HCT116 (cell line): Measurements from ENCODE around the gene WDR37.

Experiments
- ATF3 ChIP-seq: IDR thresholded peaks from 2 replicates; pipeline ENCODE4 v1.6.1; 2012
- CBX3 ChIP-seq: IDR thresholded peaks from 2 replicates; pipeline ENCODE4 v1.6.1; 2012; ENCODE audit warnings: low read depth
- CTCF ChIP-seq, 3 experiments: fragments of 200-600 bp in 1 of 3; sonication (generic) in 1 of 3; IDR thresholded peaks in 2 of 3; conservative IDR thresholded peaks in 1 of 3; 2 replicates each; pipeline ENCODE4 v1.5.1; 2012 to 2017; ENCODE audit warnings: low read depth in 2 of 3, low read length in 2 of 3, antibody characterized with exemption in 1 of 3, borderline replicate concordance in 1 of 3, control low read depth in 1 of 3, mild to moderate bottlenecking in 1 of 3, mixed read lengths in 1 of 3, mixed run types in 1 of 3, moderate library complexity in 1 of 3; ENCODE audit not compliant: insufficient read depth in 1 of 3
- ELF1 ChIP-seq: IDR thresholded peaks from 2 replicates; pipeline ENCODE4 v1.6.1; 2012; ENCODE audit warnings: low read depth, borderline replicate concordance
- EZH2 ChIP-seq: fragments of 200-600 bp; sonication (generic); IDR thresholded peaks from 2 replicates; pipeline ENCODE4 v1.6.1; 2017; ENCODE audit warnings: antibody characterized with exemption, mixed run types
- EZH2phosphoT487 ChIP-seq: fragments of 200-600 bp; IDR thresholded peaks from 2 replicates; pipeline ENCODE4 v1.6.1; 2018; ENCODE audit warnings: antibody characterized with exemption, borderline replicate concordance
- MAX ChIP-seq: IDR thresholded peaks from 2 replicates; pipeline ENCODE4 v1.6.1; 2012
- POLR2A ChIP-seq: IDR thresholded peaks from 2 replicates; pipeline ENCODE4 v1.7.0; 2011; ENCODE audit warnings: borderline replicate concordance; ENCODE audit not compliant: insufficient read depth, insufficient read length; ENCODE audit errors: extremely low read depth
- POLR2AphosphoS5 ChIP-seq: IDR thresholded peaks from 2 replicates; pipeline ENCODE4 v1.6.1; 2011; ENCODE audit warnings: mild to moderate bottlenecking, low read depth, low read length, moderate library complexity
- RAD21 ChIP-seq: IDR thresholded peaks from 2 replicates; pipeline ENCODE4 v1.6.1; 2012; ENCODE audit warnings: low read depth, mild to moderate bottlenecking
- REST ChIP-seq: IDR thresholded peaks from 2 replicates; pipeline ENCODE4 v1.6.1; 2012; ENCODE audit warnings: low read depth
- TCF7L2 ChIP-seq: IDR thresholded peaks from 2 replicates; pipeline ENCODE4 v1.7.0; 2011; ENCODE audit warnings: borderline replicate concordance, inconsistent platforms; ENCODE audit not compliant: insufficient read depth, insufficient read length; ENCODE audit errors: extremely low read depth
- YY1 ChIP-seq: IDR thresholded peaks from 2 replicates; pipeline ENCODE4 v1.6.1; 2011; ENCODE audit warnings: low read length, low read depth, moderate library complexity, mild to moderate bottlenecking; ENCODE audit not compliant: insufficient replicate concordance; ENCODE audit errors: extremely low read depth
- ZBTB33 ChIP-seq: IDR thresholded peaks from 2 replicates; pipeline ENCODE4 v1.6.1; 2011; ENCODE audit warnings: mild to moderate bottlenecking, low read length, moderate library complexity; ENCODE audit not compliant: insufficient replicate concordance; ENCODE audit errors: extremely low read depth

- TF ChIP-seq CTCF (IDR thresholded peaks at IDR 0.05 in 2 of 3, conservative IDR thresholded peaks at IDR 0.05 in 1 of 3; ENCODE audit: borderline replicate concordance in 1 of 3, insufficient read depth in 1 of 3, low read depth in 2 of 3, low read length in 2 of 3) (no peak), POLR2A (no peak), POLR2AphosphoS5 (no peak), MAX (no peak), YY1 (no peak), ELF1 (no peak), EZH2phosphoT487 (no peak), EZH2 (no peak), RAD21 (no peak), REST (no peak), ATF3 (no peak), CBX3 (no peak), ZBTB33 (no peak), TCF7L2 (no peak)
These were observed 121.8 kb downstream of the WDR37 start for GRCh38 chr10:1177936-1178335.
